GM04504 (cell line): ENCODE measurements around the gene CCDC186.

Experiments
- DNase-seq: peaks from one replicate; pipeline ENCODE4 v3.0.0-alpha.2; 2012; ENCODE audit warnings: low read depth

The CCDC186 gene

DNA sequence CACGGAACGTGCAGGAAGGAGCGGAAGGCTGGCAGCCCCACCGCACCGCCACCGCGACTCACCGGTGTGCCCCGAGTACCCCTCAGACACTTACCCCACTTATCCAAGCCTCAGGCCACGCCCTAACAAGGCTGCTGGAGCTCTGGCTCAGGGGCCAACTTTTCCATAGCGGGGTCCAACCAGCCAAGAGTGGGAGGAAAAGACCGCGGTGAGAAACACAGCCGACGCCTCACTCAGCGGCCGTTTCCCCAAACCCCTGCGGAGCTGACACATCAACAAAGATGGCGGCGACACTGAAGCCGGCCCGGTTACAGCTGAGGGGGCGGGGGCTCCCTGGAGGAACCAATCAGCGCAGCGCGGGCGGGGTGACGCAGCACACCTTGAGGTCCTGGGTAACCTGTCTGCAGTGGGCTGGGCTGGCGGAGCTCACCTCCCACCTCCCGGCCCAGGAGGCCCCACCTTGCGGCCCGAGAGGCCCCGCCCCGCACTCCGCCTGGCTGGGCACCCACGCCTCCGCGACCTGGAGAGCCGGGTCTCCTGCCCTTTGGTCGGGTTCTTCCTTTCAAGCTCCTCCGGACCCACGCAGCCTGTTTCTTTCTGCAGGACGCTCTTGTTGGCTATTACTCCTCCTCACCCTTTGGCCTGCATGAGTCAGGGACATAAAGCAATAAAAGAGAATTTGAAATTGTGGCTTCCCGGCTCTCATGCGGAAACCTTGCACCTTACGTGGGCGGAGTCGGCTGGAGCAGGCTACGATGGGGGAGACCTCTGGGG is at the start of gene CCDC186:
TSS of gene CCDC186 (minus strand) at position 283 of the 774 bp plus-strand sequence. CDS start 10,935 bp downstream, outside the sequence.
- DNase-seq = peak; percentile 70

- no peak for DNase-seq
Observed at GRCh38 chr10:114223066-114223465, 49.1 kb upstream of the CCDC186 start.

DNA sequence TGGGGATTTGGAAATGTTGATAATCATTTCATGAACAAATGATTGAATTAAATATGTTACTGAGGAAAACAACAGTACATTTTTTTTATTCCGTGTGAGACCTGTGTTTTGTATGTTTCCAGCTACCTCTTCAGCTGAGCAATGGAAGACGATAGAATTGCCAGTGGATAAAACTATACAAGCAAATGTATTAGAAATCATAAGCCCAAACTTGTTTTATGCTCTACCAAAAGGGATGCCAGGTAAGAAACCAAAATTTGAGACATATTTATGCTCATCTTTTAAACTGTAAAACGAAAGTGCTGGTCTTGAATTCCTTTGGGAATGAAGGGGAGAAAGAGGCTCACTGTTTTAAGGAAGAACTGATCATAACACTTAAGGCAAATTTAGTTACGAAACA is 47.2 kb upstream of the CCDC186 start:
- no peak for DNase-seq

- no peak for DNase-seq
Observed at GRCh38 chr10:114220281-114220680, 46.3 kb upstream of the CCDC186 start.

DNA sequence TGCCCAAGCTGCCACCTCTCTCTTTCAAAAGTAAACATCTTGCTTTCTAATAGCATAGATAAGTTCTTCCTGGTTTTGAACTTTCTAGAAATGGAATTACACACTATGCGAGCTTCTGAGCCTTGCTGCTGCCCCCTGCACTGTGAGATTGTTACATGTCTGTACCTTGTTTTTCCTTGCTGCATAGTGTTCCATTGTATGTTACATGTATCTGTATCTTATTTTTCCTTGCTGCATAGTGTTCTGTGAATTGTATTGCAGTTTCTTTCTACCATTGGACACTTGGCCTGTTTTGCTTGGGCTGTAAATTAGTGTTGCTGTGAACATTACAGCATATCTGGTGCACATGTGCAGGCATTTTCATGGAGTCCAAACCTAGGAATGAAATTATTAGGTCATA is 41.0 kb upstream of the CCDC186 start:
- no peak for DNase-seq

- no peak for DNase-seq
Observed at GRCh38 chr10:114212153-114212552, 38.1 kb upstream of the CCDC186 start.

DNA sequence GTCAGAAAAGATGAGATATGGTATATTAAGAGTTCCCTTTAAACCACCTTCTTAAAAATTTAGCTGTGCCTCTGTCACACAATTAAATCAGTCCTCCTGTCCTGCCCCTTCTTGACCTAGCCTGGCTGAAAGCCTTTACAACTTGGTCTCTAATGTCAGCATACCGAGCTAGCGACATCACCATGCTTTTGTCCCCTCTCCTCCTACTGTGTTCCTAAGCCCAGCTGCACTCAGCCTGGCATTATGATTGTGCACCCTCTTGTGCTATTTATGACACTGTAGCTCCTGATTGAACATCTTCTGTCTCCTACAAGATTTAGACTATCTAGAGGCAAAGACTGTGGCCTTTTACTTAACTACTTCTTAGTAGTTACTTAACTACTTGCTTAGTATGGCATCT is 34.3 kb upstream of the CCDC186 start:
- DNase-seq = no peak

GRCh38 chr10:114207349-114207748 is 33.3 kb upstream of the CCDC186 start:
- DNase-seq = no peak

- no peak for DNase-seq
Observed at GRCh38 chr10:114206902-114207301, 32.9 kb upstream of the CCDC186 start.

DNA sequence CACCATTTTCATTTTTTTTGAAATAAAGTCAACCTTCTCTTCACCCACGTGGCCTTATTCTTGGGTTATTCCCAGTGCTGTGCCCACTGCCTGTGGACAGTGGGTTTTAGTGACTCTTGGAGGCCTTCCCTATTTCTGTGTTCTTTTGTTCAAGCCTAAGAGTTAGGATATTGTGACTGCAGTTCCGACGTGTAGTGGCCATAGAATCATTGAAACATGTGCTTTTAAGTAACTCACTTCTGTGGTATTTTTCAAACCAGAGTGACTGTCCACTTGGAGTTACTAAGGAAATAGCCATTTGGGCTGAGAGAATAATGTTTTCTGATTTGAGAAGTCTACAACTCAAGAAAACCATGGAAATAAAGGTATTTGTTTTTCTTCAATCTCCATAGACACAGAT is 28.8 kb upstream of the CCDC186 start:
- no peak for DNase-seq

DNA sequence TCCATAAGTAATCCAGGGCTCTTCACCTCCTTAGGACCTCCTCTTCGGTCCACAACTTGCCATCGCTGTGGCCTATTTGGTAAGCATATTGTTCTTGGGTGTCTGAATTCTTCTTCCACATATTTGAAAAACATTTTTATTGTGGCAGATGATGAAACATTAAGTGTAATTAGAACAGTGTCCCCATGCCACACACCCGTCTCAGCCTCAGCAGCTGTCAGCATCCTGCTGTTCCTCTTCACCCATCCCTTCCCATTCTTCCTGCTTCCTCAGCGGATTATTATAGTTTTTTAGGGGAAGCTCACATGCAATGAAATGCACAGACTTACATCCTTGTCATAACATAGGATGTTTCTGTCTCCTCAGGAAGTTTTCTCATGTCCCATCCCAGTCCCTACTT is 25.2 kb upstream of the CCDC186 start:
- no peak for DNase-seq

DNA sequence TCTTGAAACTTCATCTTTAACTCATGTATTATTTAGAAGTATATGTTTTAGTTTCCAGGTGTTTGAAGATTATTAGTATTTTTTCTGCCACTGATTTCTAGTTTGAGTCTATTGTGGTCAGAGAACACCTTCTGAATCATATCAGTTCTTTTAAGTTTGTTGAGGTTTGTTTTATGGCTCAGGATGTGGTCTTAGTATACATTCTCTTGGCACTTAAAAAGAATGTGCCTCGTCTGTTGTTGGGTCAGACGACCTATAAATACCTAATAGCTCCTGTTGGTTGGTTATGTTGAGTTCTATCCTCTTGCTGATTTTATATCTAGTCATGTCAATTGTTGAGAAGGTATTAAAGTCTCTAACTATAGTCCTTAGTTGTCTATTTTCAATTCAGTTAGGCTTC is 21.1 kb upstream of the CCDC186 start:
- no peak for DNase-seq

GRCh38 chr10:114189700-114190099 is 15.7 kb upstream of the CCDC186 start:
- no peak for DNase-seq

DNA sequence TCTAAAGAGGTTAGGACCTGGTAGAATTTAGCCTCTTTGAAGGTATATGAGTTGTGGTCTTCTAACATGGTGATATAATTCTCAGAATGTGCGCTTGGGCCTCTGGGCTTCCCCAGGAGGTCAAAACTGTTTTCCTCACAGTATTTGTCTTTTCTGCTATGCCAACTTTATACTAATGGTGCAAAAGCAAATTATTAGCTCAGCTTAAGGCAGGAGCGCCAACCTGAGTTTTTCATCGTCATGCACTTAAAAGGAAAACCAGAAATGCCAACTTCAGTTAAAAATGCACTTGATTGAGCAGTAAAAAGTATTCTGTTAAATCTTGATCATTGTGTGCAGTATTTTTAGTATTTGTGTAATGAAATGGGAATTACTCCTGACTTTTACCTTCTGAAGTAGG is 14.9 kb upstream of the CCDC186 start:
- DNase-seq = no peak

DNA sequence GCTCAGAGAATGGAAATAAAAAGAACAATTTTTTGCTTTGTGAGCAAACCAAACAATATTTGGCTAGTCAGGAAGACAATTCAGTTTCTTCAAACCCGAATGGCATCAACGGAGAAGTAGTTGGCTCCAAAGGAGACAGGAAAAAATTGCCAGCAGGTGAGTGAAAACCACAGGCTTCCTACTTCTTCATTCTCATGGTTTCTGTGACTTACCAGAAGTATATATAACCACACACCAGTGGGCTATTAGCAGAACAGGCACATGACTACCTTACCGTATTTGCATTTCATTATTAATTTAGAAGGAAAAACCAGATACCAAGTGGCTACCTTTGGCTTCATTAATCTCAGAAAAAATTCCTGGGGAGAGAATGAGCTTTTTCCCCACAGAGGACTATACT is 14.0 kb upstream of the CCDC186 start:
- no peak for DNase-seq

GRCh38 chr10:114184276-114184675 is 10.3 kb upstream of the CCDC186 start:
- no peak for DNase-seq

- no peak for DNase-seq
Observed at GRCh38 chr10:114183563-114183962, 9.6 kb upstream of the CCDC186 start.

GRCh38 chr10:114181971-114182370 is 8.0 kb upstream of the CCDC186 start:
- DNase-seq = no peak

DNA sequence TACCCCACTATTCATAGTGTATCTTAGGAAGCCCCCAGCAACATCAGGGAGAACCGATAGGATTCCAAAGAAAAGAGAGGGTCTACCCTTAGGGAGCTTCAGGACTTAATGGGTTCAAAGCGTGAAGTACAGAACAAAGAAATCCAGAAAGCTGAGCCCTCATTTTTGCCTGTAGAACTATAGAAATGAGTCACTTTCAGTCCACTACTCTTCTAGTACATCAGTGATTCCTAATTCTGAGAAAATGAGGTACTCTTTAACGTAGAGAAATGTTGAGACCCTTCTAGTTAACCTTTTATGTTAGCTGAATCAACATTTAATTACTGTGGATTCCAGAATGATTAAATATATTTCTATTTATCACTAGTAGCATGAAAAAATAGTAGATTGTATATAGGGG is 6.9 kb upstream of the CCDC186 start:
- no peak for DNase-seq

- DNase-seq = no peak
Observed at GRCh38 chr10:114179747-114180146, 5.7 kb upstream of the CCDC186 start.

- no peak for DNase-seq
Observed at GRCh38 chr10:114179148-114179547, 5.1 kb upstream of the CCDC186 start, which contains the start of gene TDRD1. Gene TDRD1, plus strand, starts transcription at chr10:114179353. Its CDS starts 8,479 bp downstream, at chr10:114187832.

DNA sequence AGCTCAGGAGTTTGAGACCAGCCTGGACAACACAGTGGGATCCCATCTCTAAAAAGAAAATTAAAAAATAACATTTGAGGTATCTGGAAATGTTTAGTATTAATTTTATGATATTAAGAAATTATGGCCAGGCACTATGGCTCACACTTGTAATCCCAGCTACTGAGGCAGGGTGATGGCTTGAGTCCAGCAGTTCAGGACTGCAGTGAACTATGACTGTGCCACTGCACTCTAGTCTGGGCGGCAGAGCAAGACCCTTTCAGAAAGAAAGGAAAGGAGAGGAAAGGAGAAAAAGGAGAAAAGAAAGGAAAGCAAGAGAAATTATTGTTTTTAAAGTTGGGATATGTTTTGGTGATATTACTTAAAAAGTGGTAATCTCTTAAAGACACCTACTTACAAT is 2.5 kb upstream of the CCDC186 start:
- no peak for DNase-seq

DNA sequence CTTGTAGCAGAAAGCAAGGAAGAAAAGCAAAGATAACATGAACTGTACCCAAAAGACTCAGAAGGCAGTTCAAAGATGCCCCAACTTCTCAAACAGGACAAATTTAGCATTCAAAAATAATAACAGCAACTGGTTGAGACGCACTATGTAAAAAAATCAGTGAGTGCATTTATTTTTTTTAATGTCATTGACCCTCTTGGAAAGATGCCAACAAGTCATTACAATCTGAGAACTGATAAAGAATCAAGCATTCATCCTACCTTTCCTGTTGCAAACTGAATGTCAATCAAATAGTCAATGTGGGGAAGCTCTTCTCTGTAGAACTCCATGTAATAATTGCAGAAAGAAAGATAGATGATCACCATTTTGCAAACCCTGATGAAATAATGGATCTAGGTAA is 1.7 kb upstream of the CCDC186 start:
- DNase-seq = no peak

DNA sequence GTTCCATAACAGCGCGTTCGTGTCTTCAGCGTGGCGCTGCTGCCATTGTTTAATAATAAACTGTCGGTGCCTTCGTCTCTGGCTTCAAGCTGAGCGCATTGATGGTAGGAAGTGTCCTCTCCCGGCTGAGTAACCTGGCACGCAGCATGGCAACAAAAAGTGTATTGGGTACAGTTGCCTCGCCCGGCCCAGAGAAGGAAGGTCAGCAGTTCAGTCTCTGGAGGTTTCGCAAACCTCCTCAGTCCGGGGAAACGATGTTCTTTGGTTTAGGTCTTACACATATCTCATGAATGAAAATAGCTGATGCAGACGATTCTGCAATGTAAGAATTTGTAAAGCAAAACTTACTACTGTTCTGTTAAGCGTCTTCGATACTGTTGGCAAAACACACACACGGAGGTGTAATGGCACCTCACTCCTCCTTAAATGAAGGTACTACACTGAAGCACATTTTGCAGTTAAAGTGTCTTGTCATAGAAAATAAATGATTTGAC is 739 bp upstream of the CCDC186 start:
- DNase-seq = no peak
